Renal pelvis (tissue), 4 donors: ENCODE data around the gene MGLL. TPM values are rescaled to one million over a fixed set of nuclear protein-coding genes. Genes with fewer than 3 reads are reported as not detected.

Experiments
- DNase-seq: peaks from one replicate; pipeline ENCODE4 v3.0.0-alpha.2; 2013
- polyA plus RNA-seq, 3 donors: library from polyadenylated mRNA; unstranded; fragments of 120-200 nt; gene quantifications; one replicate each; pipeline ENCODE4 v1.2.1, GENCODE V29; 2013; ENCODE audit not compliant: insufficient read length in 3 of 3

MGLL gene
- polyA plus RNA-seq, 3 donors, result 23.7 to 29.9 (median 25.2) TPM

DNA sequence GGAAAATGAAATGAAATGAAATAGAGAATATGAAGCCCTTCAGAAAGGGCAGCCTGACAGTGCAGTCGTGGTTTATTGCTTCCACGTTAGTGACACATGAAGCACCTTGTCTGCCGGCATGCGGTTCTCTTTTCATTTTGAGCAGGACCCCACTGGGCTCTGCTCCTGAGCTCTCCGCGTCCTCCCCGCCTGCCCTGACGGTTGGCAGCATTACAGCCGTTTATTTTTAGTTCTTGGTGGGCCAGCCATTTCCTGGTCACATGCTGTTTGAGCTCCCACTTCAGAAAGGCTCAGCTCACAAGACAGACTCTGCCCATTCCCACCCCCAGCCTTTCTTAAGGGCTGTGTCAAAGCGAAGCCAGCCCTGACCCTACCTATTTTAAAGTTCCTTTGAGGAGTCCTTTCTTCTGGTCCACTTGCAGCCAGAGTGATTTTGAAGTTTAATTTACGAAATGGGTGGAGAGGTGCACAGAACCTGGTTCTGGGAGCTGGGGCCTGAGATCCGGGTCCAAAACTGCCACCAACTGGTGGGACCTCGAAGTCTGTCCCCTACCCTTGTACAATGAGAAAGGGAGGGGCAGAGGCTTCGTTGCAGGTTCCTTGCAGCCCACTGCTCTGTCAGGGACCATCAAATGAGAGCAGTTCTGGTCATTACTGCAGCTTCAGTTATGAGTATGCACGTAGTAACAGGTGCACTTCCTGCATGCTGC lies 60.1 kb downstream of the MGLL start:
- no peak for DNase-seq

DNA sequence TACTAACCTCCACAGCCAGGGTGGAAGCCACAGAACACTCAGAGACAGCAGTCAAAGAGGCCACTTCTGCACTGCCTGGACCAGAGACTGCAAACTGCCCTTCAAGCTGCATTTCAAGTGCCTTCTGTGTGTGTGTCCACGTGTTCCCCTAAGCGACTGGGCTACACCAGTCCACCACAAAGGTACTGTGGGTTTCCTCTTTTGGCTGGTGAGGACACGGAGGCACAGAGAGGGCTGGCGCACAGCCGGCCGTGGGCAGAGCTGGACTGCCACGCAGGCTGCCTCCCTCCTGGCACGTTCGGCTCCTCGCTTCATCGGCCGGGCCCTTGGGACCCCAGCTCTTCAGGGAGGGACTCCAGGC lies 60.9 kb downstream of the MGLL start:
- DNase-seq, result no peak

DNA sequence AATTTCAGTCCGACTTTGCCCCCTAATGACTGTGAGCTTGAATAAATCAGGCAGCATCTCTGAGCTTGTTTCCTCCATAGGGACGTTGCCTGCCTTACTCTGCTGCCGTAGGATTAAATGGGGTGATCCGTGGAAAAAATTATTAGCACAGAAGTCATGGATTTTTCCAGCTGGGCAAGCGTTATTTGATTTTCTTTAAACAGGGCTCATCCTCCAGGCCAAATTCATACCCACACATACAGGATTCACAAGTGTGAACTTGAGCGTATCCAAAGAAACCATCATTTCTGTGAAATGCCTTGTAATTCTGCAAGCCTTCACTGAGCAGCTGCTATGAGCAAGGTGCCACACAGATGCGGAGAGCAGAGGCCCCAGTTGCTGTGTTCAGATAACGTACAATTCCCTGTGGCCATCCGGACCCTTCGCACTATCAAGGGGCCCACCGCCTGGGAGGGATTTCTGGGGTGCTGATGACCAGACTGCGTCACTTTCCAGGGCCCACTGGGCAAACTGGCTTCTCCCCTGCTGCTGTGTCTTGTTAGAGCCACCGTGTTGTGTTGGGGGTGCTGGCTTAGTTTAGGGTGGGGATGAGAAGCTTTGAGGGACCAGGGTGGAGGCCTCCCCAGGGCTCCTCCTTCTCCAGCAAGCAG lies 61.4 kb downstream of the MGLL start:
- DNase-seq, result no peak

DNA sequence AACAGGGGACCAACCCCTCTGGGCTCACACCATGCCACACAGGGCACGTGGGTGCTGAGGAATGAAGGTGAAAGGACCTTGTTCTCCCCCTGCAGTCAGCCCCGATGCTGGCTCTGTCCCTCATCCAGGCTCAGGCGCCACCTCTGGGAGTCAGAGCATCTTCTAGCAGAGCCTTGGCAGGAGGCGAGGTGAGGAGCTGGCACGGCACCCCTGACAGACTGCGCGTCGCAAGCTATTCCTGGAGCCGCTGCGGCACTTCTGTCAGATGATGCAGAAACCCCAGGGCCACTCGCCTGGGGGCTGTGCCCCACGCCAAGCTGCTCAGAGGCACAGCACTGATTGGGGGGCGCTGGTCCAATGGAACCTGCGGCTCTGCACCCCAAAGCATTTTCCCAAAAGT lies 62.0 kb downstream of the MGLL start:
- no peak for DNase-seq

DNA sequence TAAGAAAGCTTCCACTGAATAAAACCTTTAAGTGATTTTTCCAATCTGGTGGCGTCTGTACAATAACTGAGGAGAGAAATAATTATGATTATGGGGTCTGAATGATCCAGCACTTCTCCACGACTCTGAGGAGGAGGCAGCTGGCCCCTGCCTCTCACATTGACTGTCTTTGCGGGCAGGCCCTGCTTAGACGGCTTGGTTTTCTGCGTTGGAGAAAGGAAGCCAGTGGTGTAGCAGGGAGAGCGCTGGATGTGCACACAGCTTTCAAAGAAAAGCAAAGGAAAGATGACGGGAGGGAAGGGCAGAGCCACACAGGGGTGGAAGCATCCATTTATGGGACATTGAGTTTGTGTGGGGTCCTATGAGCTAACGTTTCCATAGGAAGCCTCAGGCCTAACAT lies 62.5 kb downstream of the MGLL start:
- DNase-seq, result no peak

DNA sequence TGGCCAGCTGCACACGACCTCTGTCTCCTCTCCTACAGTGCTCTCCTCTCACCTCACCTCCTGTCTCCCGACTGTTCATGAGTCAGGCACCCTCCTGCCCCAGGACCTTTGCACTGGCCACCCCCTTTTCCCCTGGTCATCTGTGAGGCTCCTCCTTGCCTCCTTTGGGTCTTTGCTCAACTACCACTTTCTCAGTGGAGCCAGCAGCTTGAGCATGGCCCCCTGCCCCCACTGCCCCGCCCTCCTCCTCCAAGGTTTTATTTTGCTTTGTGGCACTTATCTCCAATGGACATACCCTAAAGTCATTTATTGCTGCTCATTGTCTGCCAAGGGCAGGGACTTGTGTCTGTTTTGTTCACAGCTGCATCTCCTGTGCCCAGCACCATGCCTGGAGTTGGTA lies 64.3 kb downstream of the MGLL start:
- no peak for DNase-seq

DNA sequence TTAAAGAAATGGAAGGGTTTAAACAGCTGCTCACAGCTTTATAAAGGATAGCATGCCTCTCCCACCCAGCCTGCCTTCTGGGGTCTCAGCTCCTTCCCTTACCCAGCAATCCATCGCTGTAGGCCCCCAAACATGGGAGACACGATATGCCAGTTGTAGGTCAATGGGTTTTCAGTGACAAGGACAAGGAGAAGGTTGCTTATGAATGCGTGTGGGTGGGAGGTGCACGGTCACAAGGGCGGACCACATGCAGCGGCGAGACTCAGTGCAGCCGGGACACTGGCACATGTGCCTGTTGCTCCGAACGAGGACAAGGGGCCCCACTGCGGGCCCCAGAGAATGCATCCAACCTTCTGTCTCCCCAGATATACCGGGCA lies 67.0 kb downstream of the MGLL start:
- no peak for DNase-seq

DNA sequence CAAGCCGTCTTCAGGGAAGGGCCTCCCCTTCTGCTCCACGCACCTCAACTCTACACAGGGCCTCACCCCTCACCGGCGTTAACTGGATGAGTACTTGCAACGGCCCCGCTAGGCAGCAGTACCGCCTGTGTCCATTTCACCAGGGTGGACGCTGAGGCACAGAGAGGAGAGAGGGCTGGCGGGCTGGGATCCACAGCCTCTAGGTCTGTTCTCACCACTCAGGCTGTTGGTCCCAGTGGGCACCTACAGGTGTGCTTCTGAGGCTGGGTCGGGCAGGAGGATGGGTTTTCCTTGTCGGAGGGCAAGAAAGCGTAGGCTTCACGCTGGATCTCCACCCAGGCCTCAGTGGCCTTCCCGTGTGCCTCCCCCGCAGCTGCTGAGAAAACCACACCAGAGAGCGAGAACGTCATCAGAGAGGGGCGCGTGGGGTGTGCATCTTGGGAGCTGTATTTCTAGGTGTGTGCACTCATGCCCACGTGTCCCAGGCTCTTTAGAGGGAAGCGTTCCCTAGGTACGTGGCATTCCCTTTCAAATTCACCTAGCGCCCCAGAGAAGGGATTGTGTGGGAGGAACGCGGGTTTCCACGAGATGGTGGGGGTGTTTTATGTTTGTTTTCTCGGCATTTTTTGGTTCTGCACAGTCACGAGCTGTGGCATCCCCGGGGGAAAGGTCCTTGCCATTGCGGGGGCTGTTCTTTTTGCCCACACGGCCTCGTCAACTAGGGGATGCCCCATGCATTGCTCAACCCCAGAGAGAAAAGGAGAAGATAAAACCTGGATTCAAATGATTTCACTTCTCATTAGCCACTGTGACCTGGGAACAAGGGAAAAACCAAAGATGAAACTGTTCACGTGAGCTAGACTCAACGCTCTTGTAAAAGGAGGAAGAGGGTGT lies 67.7 kb downstream of the MGLL start:
- DNase-seq, result no peak

DNA sequence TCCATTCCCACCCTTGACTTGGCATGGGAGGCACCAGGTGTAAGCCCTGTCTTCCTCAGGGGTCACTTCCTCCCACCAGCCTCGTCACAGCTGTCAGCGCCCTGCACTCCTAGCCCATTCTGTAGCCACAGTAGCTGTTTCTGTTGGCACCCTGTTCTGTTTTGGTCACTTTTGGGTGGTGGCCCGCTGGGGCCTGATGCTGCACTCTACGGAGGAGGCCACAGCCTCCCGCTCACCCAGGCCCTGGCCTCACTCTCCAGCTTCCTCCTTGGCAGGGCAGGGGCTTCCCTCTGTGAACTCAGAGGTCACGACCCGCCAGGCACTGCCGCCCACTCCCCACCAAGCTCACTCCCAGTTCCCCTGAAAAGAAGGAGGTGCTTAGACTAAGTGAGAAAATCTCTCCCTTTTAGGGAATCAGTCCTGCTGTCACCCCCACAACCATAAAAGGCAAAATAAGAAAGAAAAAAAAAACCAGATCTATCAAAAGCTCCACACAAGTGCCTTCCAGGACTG lies 68.4 kb downstream of the MGLL start:
- DNase-seq, result no peak

DNA sequence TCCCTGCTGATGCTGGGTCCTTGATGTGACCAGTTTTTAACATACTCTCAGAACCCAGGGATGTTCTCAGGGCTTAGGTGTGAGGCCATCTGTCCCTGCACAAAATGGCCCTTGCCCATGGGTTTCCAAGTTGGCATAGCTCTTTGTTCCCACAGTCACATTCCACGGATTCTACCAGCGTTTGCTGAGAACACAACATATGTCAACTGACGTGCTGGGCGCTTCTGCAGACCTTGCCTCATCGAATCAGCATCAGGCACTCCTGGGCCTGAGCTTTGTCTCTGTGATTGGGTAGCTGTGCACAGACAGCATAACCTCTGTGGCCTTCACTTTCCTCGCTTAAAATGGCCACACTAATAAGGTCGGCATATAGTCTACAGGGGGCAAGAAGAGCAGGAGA lies 69.0 kb downstream of the MGLL start:
- DNase-seq, result no peak

DNA sequence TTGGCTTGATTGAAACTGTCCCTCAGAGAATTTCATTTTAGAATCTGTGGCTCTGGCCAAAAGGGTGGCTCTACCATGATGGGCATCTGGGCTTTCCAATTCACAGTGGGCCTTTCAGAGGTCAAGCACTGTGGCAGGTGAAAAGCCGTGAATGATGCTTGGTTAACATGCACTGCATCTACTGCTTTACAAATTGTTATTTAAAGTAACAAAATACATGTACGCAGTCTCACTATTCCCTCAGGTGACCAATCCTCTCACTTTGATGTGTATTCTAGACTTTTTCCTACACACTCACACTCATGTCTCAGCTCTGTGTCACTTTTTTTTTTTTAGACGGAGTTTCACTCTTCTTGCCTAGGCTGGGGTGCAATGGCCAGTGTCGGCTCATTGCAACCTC lies 70.5 kb downstream of the MGLL start:
- no peak for DNase-seq

DNA sequence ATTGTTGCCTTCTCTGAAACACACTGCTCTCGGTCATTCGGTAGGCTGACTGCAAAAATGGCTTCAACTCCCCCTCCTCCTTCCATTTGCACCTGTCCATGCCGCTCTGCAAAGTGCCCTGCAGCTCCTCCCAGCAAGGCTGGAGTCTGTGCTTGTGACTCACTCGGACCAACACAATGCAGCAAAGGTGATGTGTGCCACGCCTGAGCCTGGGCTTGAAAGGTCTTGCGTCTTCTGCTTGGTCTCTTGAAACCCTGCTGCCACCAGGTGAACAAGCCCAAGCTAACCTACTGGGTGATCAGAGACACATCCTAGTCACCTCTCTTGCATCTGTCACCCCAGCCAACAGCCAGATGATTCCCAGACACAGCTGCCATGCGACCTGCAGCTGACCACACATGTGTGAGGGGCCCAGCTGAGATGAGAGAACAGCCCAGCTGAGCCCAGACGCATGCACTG lies 71.1 kb downstream of the MGLL start:
- DNase-seq, result no peak

DNA sequence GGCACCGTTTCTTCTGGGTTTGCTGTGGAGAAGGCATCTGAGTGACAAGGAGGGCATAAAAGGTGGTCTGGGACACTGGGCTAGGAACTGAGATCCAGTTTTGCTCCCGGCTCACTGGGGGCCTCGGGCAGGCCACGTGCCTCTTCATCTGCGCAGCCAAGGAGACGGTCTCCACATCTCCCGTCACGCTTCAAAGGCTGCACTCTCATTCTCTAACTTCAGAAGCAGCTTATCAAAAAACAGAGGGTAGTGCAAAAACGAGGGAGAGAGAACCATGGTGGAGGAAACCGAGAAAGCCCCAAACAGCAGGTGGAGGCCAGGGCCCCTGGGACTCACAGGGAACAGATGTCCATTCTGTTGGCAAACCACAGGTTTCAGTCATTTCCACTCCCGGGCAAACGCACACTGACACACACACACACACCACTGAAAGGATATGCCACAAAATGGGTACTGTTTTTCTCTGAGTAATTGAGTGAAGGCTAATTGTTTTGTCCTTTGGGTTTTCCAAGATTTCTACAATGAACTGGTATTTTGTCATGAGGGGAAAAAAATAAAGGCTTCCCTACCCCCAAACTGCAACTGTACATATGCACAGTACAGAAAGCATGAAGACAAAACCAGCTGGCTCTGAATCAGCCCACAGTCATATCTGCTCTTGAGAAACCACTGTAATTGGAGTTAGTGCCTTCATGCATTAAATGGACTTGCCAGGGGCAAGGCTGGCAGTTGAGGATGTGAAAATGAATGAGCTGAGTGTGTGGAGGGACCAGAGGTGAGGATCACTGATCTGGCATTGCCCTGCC lies 71.9 kb downstream of the MGLL start:
- no peak for DNase-seq

DNA sequence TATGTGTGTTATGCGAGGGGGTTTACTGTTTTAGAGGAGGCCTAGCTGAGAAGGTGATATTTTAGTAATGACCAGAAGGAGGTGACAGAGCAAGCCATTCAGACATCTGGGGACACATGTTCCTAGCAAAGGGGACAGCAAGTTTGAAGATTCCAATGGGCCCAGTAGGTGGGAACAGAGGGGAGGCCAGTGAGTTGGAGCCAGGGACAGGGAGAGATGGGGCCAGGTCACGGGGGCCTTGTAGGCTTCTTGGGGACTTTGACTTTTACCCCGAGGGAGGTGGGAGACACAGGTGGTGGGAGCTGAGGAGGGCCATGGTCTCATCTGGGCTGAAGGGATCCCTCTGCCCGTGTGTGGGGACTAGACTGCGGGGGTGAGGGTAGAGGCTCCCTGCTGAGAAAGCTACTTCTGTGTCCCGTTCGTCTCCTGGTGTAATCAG lies 72.5 kb downstream of the MGLL start:
- no peak for DNase-seq

DNA sequence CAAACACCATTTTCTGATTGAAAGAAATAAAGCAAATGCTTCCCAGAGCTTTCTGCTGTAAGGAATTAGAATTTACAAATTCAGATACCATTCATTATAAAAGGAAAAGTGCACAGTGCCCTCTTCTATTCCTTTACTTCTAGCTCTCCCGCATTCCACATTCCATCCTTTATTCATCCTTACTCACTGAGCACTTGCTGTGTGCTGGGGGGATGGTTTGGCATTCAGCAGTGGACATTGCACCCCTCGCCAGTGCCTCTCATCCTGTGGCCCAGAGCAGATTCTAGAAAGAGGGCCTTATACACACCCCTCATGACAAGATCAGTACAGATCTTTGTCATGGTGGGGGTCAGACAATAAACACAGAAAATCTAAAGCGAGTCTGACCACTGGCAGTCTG lies 73.0 kb downstream of the MGLL start:
- DNase-seq, result no peak

DNA sequence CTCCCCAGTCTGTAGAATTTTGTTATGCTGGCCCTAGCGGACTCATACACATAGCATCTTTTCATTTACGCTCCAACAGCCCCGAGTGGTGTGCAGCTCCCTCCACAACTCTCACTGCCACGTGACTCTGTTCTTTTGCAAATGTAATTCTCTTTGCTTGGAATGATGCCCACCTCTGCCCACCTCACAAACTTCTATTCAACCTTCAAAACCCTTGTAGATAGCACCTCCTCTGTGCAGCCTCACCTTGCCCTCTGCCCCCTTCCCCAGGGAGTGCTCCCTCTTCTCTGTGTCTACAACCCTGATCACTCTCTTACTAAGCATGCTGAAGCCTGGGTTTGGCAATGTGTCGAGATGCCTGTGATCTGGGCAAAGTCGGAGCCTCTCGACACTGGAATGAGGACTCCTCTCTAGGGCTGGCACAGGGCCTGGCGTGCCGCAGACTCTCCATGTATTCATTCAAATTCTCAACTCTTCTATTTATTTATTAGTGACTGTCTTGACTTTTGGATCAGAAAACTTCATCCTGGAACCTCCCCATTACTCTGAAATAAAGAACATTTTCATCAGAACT lies 73.5 kb downstream of the MGLL start:
- no peak for DNase-seq

DNA sequence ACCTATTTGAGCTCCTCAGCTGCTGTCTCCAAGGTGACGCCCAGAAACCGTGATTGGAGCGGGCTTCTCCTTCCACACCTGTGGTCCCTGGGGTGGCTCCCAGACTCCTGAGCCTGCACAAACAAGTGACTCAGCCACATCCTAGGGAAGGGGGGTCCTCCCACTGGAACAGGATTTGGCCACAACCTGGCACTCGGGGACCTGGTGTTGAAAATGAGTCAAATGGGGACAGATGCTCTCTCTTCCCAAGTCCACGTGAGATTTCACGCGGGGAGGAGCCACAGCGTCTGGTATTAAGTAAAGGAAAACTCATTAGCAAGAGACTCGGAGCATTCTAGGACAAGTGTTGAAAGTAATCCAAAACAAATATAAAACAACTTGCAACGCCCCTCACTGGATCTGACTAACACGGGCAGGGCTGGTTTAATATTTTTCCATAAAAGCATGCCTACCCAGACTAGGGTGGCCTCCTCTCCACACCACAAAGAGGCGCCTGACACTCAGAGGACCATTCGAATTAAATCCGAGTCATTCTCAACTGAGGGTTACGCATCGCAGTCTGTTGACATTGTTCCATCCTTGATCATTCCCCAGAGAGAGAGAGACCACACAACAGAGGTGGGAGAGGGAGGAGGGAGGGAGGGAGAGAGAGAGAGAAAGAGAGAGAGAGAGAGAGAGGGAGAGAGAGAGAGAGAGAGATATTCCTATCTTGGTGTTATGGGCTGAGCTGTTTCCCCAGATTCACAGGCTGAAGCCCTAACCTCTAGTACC lies 74.4 kb downstream of the MGLL start:
- no peak for DNase-seq

DNA sequence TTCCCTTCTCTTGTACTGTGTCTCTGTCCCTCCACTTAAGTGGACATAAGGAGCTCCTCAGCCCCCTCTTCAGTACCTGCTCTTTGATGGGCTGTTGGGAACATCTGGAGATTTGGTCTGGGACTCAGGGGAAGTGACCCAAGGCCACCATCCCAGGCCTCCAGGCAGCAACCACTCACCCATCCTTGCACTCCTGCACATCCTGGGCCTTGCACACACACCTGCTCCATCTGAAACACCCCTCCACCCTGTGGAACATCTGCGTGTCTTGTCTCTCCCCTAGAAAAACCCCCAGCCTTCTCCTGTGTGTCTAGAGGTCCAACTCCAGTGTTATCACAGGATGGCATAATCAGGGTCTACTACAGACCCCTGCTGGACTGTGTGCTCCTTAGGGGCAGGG lies 75.2 kb downstream of the MGLL start:
- DNase-seq, result no peak

DNA sequence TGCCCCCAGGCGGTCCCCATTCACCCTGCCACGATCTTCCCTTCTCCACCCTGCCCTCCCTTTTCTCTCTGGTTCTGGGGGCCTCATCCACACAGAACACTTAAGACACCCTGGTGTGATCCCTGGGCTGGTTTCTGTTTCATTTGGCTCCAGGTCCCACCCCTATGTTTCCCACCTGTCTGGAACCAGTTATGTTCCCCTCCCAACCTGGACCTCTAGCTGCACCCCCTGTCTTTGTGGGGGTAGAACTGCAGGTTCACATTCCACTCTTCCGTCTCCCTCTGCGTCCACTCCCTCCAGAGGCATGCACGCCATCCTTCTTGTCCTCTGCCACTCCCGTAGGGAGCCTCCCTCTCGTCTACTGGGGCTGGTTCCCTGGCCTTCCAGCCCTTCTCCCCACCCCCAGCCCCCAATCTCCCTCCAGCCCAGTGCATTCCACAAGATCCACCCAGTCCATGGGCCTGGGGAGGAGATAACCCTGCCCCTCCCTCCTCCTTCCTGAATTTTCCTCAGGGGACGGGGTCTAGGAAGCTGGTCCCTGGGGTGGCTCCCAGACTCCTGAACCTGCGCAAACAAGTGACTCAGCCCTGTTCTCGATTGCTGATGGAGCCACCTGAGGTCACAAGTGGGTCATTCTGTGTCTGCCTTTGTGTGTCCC lies 75.8 kb downstream of the MGLL start:
- DNase-seq, result no peak
